Astrocyte of the spinal cord (primary cell): ENCODE results near the gene COL4A3.
"Not testable (repeated sequence)": the region's sequence is repeated elsewhere in the genome, so short reads cannot be mapped to it uniquely, and the experiment has no call there.

ENCODE experiments used
- DNase-seq: peaks from one replicate; pipeline ENCODE4 v3.0.0; 2011; ENCODE audit warnings: low read depth, low spot score
- H3K4me3 ChIP-seq: 2 replicates; pipeline ENCODE4 v1.5.1; 2011; ENCODE audit warnings: low read depth, mild to moderate bottlenecking, low read length, moderate library complexity
- CTCF ChIP-seq: IDR thresholded peaks from 2 replicates; pipeline ENCODE4 v1.5.1; 2012; ENCODE audit warnings: low read depth, mild to moderate bottlenecking, low read length, inconsistent platforms
- in situ Hi-C: cut with HindIII; loops from 2 replicates; pipeline ENCODE4 v1.10.0; 2017; ENCODE audit warnings: low sequenced_read_pairs

The COL4A3 gene

GRCh38 chr2:227163485-227163997, 883 bp upstream of the COL4A3 start:
- in situ Hi-C loops = no loop called here
- no peak for DNase-seq
- H3K4me3 ChIP-seq = peak overlapping the region; percentile 39
- no peak for TF ChIP-seq CTCF

- in situ Hi-C loops = no loop called here
- DNase-seq = no peak
- TF ChIP-seq CTCF = no peak
- H3K4me3 ChIP-seq = no peak overlapping the region
Observed at GRCh38 chr2:227164763-227165291, 403 bp downstream of the COL4A3 start.

- in situ Hi-C loops, H3K4me3 ChIP-seq, DNase-seq: not testable (repeated sequence)
Observed at GRCh38 chr2:227171779-227172178, 7.4 kb downstream of the COL4A3 start.

- no peak for TF ChIP-seq CTCF
- DNase-seq = no peak
- H3K4me3 ChIP-seq = no peak overlapping the region
- in situ Hi-C loops = no loop called here
Observed at GRCh38 chr2:227177592-227178336, 13.3 kb downstream of the COL4A3 start.

GRCh38 chr2:227179988-227180685, 15.7 kb downstream of the COL4A3 start:
- H3K4me3 ChIP-seq = no peak overlapping the region
- no peak for DNase-seq
- in situ Hi-C loops = no loop called here
- TF ChIP-seq CTCF = no peak

GRCh38 chr2:227180770-227181169, 16.3 kb downstream of the COL4A3 start:
- TF ChIP-seq CTCF = no peak
- no peak for DNase-seq
- H3K4me3 ChIP-seq = no peak overlapping the region
- in situ Hi-C loops = no loop called here

- no peak overlapping the region for H3K4me3 ChIP-seq
- no peak for TF ChIP-seq CTCF
- no peak for DNase-seq
- in situ Hi-C loops = no loop called here
Observed at GRCh38 chr2:227182765-227183164, 18.3 kb downstream of the COL4A3 start.
